Tibial nerve (tissue), 4 donors: Measurements from ENCODE around the gene CLDN16. TPM values are rescaled to one million over a fixed set of nuclear protein-coding genes. Genes with fewer than 3 reads are reported as not detected.

ENCODE experiments used
- DNase-seq, 2 donors: peaks; one replicate each; pipeline ENCODE4 v3.0.0-alpha.2; 2019; ENCODE audit warnings: low spot score in 2 of 2
- H3K27ac ChIP-seq, 4 donors: fragments of 200-600 bp; sonication (generic) in 3 of 4; one replicate each; pipeline ENCODE4 v1.5.1; 2017 to 2019; ENCODE audit warnings: mild to moderate bottlenecking in 1 of 4
- H3K27me3 ChIP-seq, 2 donors: fragments of 200-600 bp; sonication (generic) in 1 of 2; one replicate each; pipeline versions ENCODE4 v1.5.1 to v1.6.0; 2017 to 2019
- H3K36me3 ChIP-seq, 3 donors: fragments of 200-600 bp; sonication (generic); one replicate each; pipeline ENCODE4 v1.5.1; 2018 to 2019
- H3K4me1 ChIP-seq, 4 donors: fragments of 200-600 bp; sonication (generic) in 3 of 4; one replicate each; pipeline ENCODE4 v1.5.1; 2017 to 2019
- H3K4me3 ChIP-seq, 4 donors: fragments of 200-600 bp; sonication (generic) in 3 of 4; one replicate each; pipeline ENCODE4 v1.5.1; 2017 to 2019; ENCODE audit warnings: mild to moderate bottlenecking in 1 of 4, moderate library complexity in 1 of 4
- H3K9me3 ChIP-seq, 4 donors: fragments of 200-600 bp; sonication (generic) in 3 of 4; one replicate each; pipeline ENCODE4 v1.5.1; 2017 to 2019
- EP300 ChIP-seq, 2 donors: sonication (generic); formaldehyde crosslinking; IDR thresholded peaks; one replicate each; pipeline ENCODE4 v1.6.1; 2017; ENCODE audit warnings: antibody characterized with exemption in 2 of 2, mild to moderate bottlenecking in 1 of 2
- POLR2A ChIP-seq, 2 donors: fragments of 450-650 bp; IDR thresholded peaks; one replicate each; pipeline ENCODE4 v1.6.1; 2017; ENCODE audit warnings: antibody characterized with exemption in 2 of 2, mild to moderate bottlenecking in 2 of 2, moderate library complexity in 2 of 2
- WGBS, 2 donors: methylation state at CpG; one replicate each; pipeline ENCODE4 v1.1.5; 2018; 5-methylcytosine and 5-hydroxymethylcytosine counted together
- total RNA-seq, 4 donors: library from RNA; depleted of rRNA; stranded (reverse); fragments of >200 nt; gene quantifications; one replicate each; pipeline ENCODE4 v1.1.0, GENCODE V29; 2016
- TF ChIP-seq, protein P1 (sequence below), 5 experiments: fragments of 200-600 bp in 3 of 5; fragments of 450-650 bp in 2 of 5; sonication (generic) in 3 of 5; IDR thresholded peaks; one replicate each; pipeline ENCODE4 v1.5.1; 2016 to 2019; ENCODE audit warnings: antibody characterized with exemption in 5 of 5, mild to moderate bottlenecking in 3 of 5, moderate library complexity in 2 of 5

CLDN16 gene
- total RNA-seq, 4 donors from 2014 or later = 0.44 TPM; not detected in 3

DNA sequence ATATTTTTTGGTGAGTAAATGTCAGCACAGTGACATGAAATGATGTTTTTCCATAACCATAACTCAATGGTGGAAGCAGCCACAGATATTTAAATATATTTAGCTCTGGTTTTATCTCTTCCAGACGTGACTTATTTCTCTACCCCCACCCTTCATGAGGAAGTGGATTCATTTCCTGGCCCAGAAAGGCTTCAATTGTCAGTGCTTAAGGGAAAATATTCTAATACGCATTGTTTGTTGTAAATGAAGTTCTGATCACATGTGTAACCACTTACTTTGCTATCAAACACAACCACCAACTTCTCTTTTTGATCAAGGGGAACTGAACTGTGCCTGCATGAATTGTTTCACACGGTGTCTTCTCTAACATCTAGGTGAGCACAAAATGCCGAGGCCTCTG lies 14.0 kb downstream of the CLDN16 start:
- H3K27me3 ChIP-seq = no peaks in the 10 kb centered on the region
- 46 to 49% methylated on average over 4 of the region's 4 CpGs for WGBS, 2 donors
- no peak overlapping the region for H3K4me3 ChIP-seq
- no peak for DNase-seq
- H3K36me3 ChIP-seq = no peaks in the 10 kb centered on the region
- H3K27ac ChIP-seq = peak overlapping the region in 1 of 4 donors; percentile 1
- H3K9me3 ChIP-seq = no peaks in the 10 kb centered on the region
- H3K4me1 ChIP-seq = no peaks in the 10 kb centered on the region
- no peak for TF ChIP-seq POLR2A (IDR thresholded peaks at IDR 0.05)
- no peak for TF ChIP-seq EP300 (IDR thresholded peaks at IDR 0.05)

DNA sequence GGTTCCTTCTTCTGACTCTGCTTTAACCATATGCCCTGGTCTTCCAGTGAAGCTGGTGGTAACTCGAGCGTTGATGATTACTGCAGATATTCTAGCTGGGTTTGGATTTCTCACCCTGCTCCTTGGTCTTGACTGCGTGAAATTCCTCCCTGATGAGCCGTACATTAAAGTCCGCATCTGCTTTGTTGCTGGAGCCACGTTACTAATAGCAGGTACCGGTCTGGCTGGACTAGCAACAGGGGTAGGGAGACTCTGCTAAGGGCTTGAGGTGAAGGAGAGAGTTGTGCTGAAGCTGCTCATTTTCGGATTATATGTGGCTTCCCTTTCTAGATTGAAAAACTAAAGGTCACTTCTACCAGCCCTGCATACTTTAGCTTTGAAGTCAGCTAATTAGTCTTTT lies 16.8 kb downstream of the CLDN16 start:
- no peak for DNase-seq
- Histone ChIP-seq H3K4me1 (no peaks in the 10 kb centered on the region), H3K27me3 (no peaks in the 10 kb centered on the region), H3K9me3 (no peaks in the 10 kb centered on the region), H3K36me3 (no peaks in the 10 kb centered on the region), H3K27ac (no peak overlapping the region), H3K4me3 (no peak overlapping the region)
- WGBS, 2 donors = 85 to 89% methylated on average over 8 of the region's 8 CpGs
- no peak for TF ChIP-seq POLR2A (IDR thresholded peaks at IDR 0.05)
- TF ChIP-seq EP300 (IDR thresholded peaks at IDR 0.05) = no peak
- TF ChIP-seq, protein P1, sequence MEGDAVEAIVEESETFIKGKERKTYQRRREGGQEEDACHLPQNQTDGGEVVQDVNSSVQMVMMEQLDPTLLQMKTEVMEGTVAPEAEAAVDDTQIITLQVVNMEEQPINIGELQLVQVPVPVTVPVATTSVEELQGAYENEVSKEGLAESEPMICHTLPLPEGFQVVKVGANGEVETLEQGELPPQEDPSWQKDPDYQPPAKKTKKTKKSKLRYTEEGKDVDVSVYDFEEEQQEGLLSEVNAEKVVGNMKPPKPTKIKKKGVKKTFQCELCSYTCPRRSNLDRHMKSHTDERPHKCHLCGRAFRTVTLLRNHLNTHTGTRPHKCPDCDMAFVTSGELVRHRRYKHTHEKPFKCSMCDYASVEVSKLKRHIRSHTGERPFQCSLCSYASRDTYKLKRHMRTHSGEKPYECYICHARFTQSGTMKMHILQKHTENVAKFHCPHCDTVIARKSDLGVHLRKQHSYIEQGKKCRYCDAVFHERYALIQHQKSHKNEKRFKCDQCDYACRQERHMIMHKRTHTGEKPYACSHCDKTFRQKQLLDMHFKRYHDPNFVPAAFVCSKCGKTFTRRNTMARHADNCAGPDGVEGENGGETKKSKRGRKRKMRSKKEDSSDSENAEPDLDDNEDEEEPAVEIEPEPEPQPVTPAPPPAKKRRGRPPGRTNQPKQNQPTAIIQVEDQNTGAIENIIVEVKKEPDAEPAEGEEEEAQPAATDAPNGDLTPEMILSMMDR (IDR thresholded peaks at IDR 0.05) = no peak

DNA sequence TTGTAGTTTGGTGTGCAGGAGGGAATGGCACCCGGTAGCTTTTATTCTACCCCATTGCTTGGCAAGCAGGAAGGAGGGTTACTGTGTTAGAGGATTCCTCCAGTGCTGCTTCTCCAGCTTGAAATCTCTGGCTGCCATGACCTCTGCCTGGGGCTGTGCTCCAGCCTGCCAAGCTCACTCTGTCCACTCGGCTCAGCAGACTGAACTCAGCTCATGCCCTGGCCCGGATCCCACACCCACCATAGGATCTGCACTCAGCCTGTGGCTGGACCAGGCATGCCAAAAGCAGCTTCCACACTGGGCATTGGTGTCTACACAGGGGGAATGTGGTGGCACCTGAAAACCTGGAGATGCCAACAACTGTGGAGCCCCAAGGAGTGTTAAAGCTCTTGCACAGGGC lies 26.3 kb downstream of the CLDN16 start:
- Histone ChIP-seq H3K27me3 (no peaks in the 10 kb centered on the region), H3K36me3 (no peaks in the 10 kb centered on the region), H3K4me3 (no peak overlapping the region), H3K9me3 (peaks cover 0 to 6% (median 0%) of the 10 kb centered on the region in 4 donors), H3K4me1 (no peaks in the 10 kb centered on the region), H3K27ac (no peak overlapping the region)
- WGBS, 2 donors = 70 to 83% methylated on average over 3 of the region's 3 CpGs
- TF ChIP-seq, protein P1 (IDR thresholded peaks at IDR 0.05) = no peak
- TF ChIP-seq EP300 (IDR thresholded peaks at IDR 0.05) (no peak), POLR2A (IDR thresholded peaks at IDR 0.05) (no peak)
- no peak for DNase-seq

DNA sequence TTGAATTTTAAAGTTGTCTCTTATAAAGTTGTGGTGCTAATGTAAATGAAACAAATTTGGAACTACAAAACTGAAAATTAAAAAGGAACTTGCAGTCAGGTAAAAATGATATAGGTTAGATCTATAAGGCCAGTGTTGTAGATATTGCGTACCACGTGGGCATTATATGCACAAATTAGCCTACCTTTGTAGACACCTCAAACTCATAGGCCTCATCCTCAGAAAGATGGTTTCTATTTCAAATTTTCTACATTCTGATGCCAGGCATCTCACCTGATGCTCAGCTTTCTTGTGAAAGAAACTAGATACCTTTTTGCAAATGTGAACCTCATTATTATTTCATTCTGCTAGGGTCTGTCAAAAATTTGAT lies 36.1 kb downstream of the CLDN16 start:
- Histone ChIP-seq H3K27ac (no peak overlapping the region), H3K4me1 (peaks cover 0 to 7% (median 0%) of the 10 kb centered on the region in 4 donors), H3K27me3 (no peaks in the 10 kb centered on the region), H3K4me3 (no peak overlapping the region), H3K9me3 (no peaks in the 10 kb centered on the region), H3K36me3 (no peaks in the 10 kb centered on the region)
- no peak for TF ChIP-seq POLR2A (IDR thresholded peaks at IDR 0.05)
- TF ChIP-seq, protein P1 (IDR thresholded peaks at IDR 0.05) = no peak
- TF ChIP-seq EP300 (IDR thresholded peaks at IDR 0.05) = no peak
- 64 to 67% methylated on average over 2 of the region's 2 CpGs for WGBS, 2 donors
- no peak for DNase-seq

DNA sequence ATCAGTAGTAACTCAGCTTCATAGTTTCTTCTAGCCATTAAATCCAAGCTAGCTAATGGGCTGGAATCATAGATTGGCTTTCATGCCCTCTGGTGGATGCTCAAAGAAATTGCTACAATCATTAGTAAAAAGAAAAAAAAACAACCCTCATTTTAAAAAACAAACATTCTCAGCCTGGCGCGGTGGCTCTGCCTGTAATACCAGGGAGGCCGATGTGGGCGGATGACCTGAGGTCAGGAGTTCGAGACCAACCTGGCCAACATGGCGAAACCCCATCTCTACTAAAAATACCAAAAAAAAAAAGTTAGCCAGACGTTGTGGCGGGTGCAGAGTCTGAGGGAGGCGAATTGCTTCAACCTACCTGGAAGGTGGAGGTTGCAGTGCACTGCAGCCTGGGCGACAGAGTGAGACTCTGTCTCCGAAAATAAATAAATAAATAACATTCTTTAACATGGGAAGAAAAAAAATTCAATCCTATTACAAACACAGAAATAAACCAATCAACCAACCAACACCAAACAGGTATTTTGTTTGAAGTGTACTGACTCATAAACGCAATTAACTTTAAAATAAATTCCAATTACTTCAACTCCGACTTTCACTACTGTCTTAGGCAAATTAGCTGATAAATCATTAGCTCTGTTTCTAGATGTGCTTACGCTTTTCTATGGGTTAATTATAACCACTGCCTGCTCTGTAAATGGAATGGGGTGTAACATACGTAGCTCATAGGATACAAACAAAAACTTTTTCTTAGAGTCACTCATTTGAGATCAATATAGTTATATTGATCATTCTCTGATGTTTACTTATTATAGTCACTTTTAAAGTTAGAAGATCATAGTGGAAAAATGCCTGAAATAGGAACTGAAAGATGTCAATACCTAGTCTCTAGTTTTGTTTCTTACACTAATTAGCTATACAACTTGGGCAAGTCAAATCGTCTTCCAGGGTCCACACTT lies 36.8 kb downstream of the CLDN16 start:
- Histone ChIP-seq H3K4me3 (no peak overlapping the region), H3K27me3 (no peaks in the 10 kb centered on the region), H3K36me3 (no peaks in the 10 kb centered on the region), H3K9me3 (no peaks in the 10 kb centered on the region), H3K4me1 (peaks cover 0 to 7% (median 0%) of the 10 kb centered on the region in 4 donors), H3K27ac (no peak overlapping the region)
- peak in 1 of 2 donors; percentile 23 for DNase-seq
- 37 to 38% methylated on average over 16 of the region's 16 CpGs for WGBS, 2 donors
- TF ChIP-seq POLR2A (IDR thresholded peaks at IDR 0.05) = no peak
- TF ChIP-seq, protein P1 (IDR thresholded peaks at IDR 0.05) = peak; percentile 52 to 72 (median 54)
- no peak for TF ChIP-seq EP300 (IDR thresholded peaks at IDR 0.05)
